Stimulated activated CD4-positive, alpha-beta T cell treated with anti-CD3 and anti-CD28 coated beads, Interleukin-15, amount 100 ng/mL, for 48 hours (primary cell): Measurements from ENCODE around the gene SPATS2L.

Source experiments
- DNase-seq, 2 donors: peaks; one replicate each; pipeline ENCODE4 v3.0.0-alpha.2; 2020; ENCODE audit warnings: low read depth in 2 of 2

SPATS2L gene

GRCh38 chr2:200377355-200378336, 71.2 kb downstream of the SPATS2L start:
- DNase-seq, result no peak

- no peak for DNase-seq
These were observed 72.3 kb downstream of the SPATS2L start for GRCh38 chr2:200378652-200379290.

- DNase-seq, result no peak
These were observed 73.1 kb downstream of the SPATS2L start for GRCh38 chr2:200379481-200380090.

GRCh38 chr2:200380091-200380561, 73.6 kb downstream of the SPATS2L start:
- no peak for DNase-seq

GRCh38 chr2:200380833-200381542, 74.5 kb downstream of the SPATS2L start:
- no peak for DNase-seq

DNA sequence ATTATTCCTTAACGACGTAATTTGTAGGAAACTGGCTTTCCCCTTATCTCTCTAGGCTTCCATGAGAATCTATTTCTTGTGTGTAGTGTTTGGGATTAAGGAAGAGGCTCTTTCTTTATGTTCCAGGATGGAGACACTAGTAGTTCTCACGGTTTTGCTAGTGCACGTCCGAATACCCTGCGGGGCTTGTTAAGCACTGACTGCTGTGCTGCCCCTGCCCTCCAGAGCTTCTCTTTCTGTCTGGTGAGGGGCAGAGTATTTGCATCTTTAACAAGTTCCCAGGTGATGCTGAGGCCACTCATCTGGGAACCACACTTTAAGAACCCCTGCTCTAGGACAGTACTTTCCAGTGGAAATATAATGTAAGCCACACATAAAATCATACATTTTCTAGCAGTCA, 76.4 kb downstream of the SPATS2L start:
- no peak for DNase-seq

DNA sequence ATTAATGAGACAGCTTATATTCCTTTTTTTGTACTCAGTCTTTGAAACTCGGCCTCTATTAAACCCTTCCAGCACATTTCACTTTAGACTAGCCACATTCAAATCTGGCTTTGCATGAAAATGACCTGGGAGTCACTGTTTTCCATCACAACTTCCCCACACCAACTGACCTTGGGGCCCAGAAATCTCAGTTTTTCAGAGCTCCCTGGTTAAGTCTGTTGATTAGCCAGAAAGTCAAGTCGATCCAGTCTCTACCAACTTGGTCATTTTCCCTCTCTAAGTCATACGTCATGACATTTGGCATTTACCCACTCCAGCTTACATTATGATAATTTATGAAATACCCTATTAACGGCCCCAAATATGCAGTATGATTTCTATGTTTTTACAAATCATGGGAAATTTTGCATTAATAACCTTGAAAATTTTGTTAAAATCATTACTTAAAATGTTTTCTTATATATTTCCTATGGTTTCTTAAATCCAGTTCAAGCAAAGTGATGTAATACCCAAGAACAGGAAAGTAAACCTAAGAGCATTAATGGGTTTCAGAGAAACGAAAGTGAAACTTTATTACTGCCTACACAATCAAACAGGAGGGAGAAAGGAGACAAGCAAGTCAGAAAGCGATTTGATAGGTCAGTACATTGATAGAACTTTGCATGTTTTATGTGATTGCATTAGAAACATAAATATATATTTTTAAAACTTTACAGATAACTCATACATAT, 77.1 kb downstream of the SPATS2L start:
- no peak for DNase-seq

GRCh38 chr2:200385063-200385635, 78.7 kb downstream of the SPATS2L start:
- no peak for DNase-seq

GRCh38 chr2:200393191-200393590, 86.7 kb downstream of the SPATS2L start:
- no peak for DNase-seq

- DNase-seq, result no peak
These were observed 87.6 kb downstream of the SPATS2L start for GRCh38 chr2:200394045-200394444.

DNA sequence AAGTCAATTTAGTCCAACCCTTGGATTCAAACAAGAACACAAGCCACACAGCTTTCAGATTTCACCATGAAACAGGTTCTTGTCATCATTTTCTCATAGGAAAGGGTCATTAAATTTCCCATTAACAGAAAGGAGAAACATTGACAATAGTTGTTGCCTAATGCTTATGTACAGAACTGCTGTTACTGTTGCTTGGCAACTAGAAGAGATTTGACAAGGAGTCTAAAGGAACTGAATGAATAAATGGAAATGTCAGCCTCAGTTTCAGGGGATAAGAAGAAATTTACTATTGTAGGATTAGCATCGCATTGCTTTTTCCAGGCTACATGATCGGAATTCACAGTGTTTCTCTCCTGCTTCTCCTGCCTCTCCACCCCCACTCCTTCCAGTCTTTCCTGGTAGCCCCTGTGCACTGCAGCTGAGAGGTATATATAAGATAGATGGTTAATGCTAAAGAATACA, 90.3 kb downstream of the SPATS2L start:
- no peak for DNase-seq

- DNase-seq, result no peak
These were observed 91.3 kb downstream of the SPATS2L start for GRCh38 chr2:200397785-200398184.

- DNase-seq, result no peak
These were observed 92.6 kb downstream of the SPATS2L start for GRCh38 chr2:200399046-200399445.

GRCh38 chr2:200399636-200400035, 93.1 kb downstream of the SPATS2L start:
- DNase-seq, result no peak

GRCh38 chr2:200403814-200404213, 97.3 kb downstream of the SPATS2L start:
- no peak for DNase-seq

DNA sequence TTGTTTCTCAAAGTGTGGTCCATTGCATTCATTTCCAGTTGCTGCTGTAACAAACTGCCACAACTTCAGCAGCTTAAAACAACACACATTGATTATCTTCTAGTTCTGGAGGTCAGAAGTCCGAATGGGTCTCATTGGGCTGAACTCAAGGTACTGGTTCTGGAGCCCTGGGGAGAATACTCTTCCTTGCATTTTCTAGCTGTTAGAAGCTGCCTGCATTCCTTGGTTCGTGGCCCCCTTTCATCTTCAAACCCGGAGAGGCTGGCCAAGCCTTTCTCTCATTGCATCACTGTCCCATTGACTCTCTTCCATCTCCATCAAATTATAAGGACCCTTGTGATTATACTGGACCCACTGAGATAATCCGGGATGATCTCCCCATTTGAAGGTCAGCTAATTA, 98.1 kb downstream of the SPATS2L start:
- DNase-seq, result no peak

- no peak for DNase-seq
These were observed 99.3 kb downstream of the SPATS2L start for GRCh38 chr2:200405599-200406298.

DNA sequence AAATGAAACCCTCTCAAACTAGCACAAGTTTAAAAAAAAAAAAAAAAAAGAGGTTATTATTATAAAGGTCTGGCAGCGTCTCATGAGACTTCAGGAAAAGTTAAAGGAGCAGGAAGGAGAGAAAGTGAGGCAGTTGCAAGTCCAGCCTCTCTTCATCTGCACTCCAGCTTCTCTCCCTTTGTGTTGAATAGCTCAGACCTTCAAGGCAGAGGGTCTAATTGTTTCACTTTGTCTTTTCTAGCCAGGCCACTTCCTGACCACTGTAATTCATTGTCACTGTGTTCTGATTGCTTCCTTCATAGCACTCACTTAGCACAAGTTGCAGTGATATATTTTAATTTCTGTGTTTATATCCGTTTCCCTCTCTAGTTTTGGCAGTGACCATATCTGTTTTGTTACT, 99.9 kb downstream of the SPATS2L start:
- DNase-seq, result no peak

DNA sequence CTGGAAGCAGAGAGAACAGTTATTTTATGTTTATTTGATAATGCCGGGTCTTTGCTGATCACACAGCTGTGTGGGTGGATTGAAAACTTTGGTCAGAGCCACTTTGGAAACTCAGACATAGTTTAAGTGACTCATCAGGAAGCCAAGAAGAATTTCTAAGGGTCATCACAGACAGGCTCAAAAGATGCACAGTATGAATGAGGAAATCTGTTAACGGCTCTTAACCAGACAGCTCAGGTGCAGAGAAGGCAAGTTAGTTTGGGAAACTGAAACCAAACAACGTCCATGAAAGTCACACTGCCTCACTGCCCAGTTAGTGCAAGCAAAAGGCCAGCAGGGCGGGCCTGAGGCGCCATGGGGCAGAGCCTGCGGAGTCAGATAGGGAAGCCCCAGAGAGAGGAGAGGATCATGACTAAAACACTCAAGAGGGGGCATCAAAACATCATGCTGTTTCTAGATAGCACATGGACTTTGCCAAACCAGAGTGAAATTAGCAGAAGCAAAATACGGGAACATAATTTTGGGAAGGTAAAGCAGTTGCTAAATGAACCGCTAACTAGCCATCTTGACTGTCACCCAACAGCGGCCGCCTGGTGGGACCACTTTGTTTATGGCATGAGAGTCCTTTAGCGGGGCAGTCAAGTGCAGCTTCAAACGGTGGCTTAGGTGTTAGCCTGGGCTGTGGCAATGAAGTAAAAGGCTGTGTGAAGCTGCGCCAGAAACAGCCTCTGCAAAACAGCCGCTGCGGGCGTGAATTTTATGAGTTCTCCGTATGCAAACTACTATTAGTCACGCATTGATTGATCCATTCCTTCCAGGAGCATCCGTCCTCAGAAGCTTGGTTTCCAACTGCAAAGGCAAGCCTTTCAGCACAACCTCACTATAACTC, 102.2 kb downstream of the SPATS2L start:
- DNase-seq, result no peak
